ENCODE data around the gene ASTN2. TPM values are rescaled to one million over a fixed set of nuclear protein-coding genes. Genes with fewer than 3 reads are reported as not detected.

Gene ASTN2
- polyA plus RNA-seq, 4 donors, result 3.0 to 15.2 (median 3.7) TPM

GRCh38 chr9:116425244-116425643 is 989.6 kb downstream of the ASTN2 start:
- 58 to 98% (median 76%) methylated on average over 2 of the region's 2 CpGs for WGBS, 3 donors
- DNase-seq, result no peak
- Histone ChIP-seq H3K27ac (ENCODE audit: low read depth in 1 of 3, low read length in 2 of 3) (no peak overlapping the region), H3K9me3 (ENCODE audit: control insufficient read depth in 2 of 2, insufficient read depth in 1 of 2, low read depth in 1 of 2, low read length in 1 of 2) (no peaks in the 10 kb centered on the region), H3K4me3 (ENCODE audit: low read depth in 1 of 3, low read length in 3 of 3) (no peak overlapping the region), H3K27me3 (ENCODE audit: control insufficient read depth in 3 of 3, insufficient read depth in 3 of 3, low read length in 3 of 3) (no peaks in the 10 kb centered on the region), H3K4me1 (ENCODE audit: control insufficient read depth in 3 of 3, insufficient read depth in 2 of 3, low read depth in 1 of 3, low read length in 2 of 3) (no peaks in the 10 kb centered on the region), H3K36me3 (ENCODE audit: control insufficient read depth in 3 of 3, insufficient read depth in 2 of 3, low read depth in 1 of 3, low read length in 3 of 3) (peaks cover 0 to 6% (median 0%) of the 10 kb centered on the region in 3 donors)
- FAIRE-seq, result no peak

- no peaks in the 10 kb centered on the region for H3K27me3 ChIP-seq (ENCODE audit: control insufficient read depth in 3 of 3, insufficient read depth in 3 of 3, low read length in 3 of 3)
- no peak overlapping the region for H3K27ac ChIP-seq (ENCODE audit: low read depth in 1 of 3, low read length in 2 of 3)
- FAIRE-seq, result no peak
- no peaks in the 10 kb centered on the region for H3K9me3 ChIP-seq (ENCODE audit: control insufficient read depth in 2 of 2, insufficient read depth in 1 of 2, low read depth in 1 of 2, low read length in 1 of 2)
- H3K4me1 ChIP-seq (ENCODE audit: control insufficient read depth in 3 of 3, insufficient read depth in 2 of 3, low read depth in 1 of 3, low read length in 2 of 3), result no peaks in the 10 kb centered on the region
- H3K4me3 ChIP-seq (ENCODE audit: low read depth in 1 of 3, low read length in 3 of 3), result no peak overlapping the region
- 81 to 90% (median 86%) methylated on average over 1 of the region's 1 CpG for WGBS, 3 donors
- DNase-seq, result no peak
- peaks cover 0 to 12% (median 0%) of the 10 kb centered on the region in 3 donors for H3K36me3 ChIP-seq (ENCODE audit: control insufficient read depth in 3 of 3, insufficient read depth in 2 of 3, low read depth in 1 of 3, low read length in 3 of 3)
Observed at GRCh38 chr9:116423149-116423548, 991.7 kb downstream of the ASTN2 start.

- peaks cover 0 to 12% (median 0%) of the 10 kb centered on the region in 3 donors for H3K36me3 ChIP-seq (ENCODE audit: control insufficient read depth in 3 of 3, insufficient read depth in 2 of 3, low read depth in 1 of 3, low read length in 3 of 3)
- no peak overlapping the region for H3K27ac ChIP-seq (ENCODE audit: low read depth in 1 of 3, low read length in 2 of 3)
- FAIRE-seq (no peak), DNase-seq (no peak)
- H3K4me3 ChIP-seq (ENCODE audit: low read depth in 1 of 3, low read length in 3 of 3), result no peak overlapping the region
- no peaks in the 10 kb centered on the region for H3K9me3 ChIP-seq (ENCODE audit: control insufficient read depth in 2 of 2, insufficient read depth in 1 of 2, low read depth in 1 of 2, low read length in 1 of 2)
- 86 to 95% (median 92%) methylated on average over 5 of the region's 5 CpGs for WGBS, 3 donors
- H3K4me1 ChIP-seq (ENCODE audit: control insufficient read depth in 3 of 3, insufficient read depth in 2 of 3, low read depth in 1 of 3, low read length in 2 of 3), result no peaks in the 10 kb centered on the region
- H3K27me3 ChIP-seq (ENCODE audit: control insufficient read depth in 3 of 3, insufficient read depth in 3 of 3, low read length in 3 of 3), result no peaks in the 10 kb centered on the region
Observed at GRCh38 chr9:116422119-116422979, 992.5 kb downstream of the ASTN2 start.

GRCh38 chr9:116420993-116421538 is 993.8 kb downstream of the ASTN2 start:
- Histone ChIP-seq H3K27ac (ENCODE audit: low read depth in 1 of 3, low read length in 2 of 3) (no peak overlapping the region), H3K36me3 (ENCODE audit: control insufficient read depth in 3 of 3, insufficient read depth in 2 of 3, low read depth in 1 of 3, low read length in 3 of 3) (peaks cover 0 to 12% (median 0%) of the 10 kb centered on the region in 3 donors), H3K4me1 (ENCODE audit: control insufficient read depth in 3 of 3, insufficient read depth in 2 of 3, low read depth in 1 of 3, low read length in 2 of 3) (no peaks in the 10 kb centered on the region), H3K4me3 (ENCODE audit: low read depth in 1 of 3, low read length in 3 of 3) (no peak overlapping the region), H3K27me3 (ENCODE audit: control insufficient read depth in 3 of 3, insufficient read depth in 3 of 3, low read length in 3 of 3) (no peaks in the 10 kb centered on the region), H3K9me3 (ENCODE audit: control insufficient read depth in 2 of 2, insufficient read depth in 1 of 2, low read depth in 1 of 2, low read length in 1 of 2) (no peaks in the 10 kb centered on the region)
- FAIRE-seq (no peak), DNase-seq (no peak)
- WGBS, 3 donors, result 82 to 86% (median 82%) methylated on average over 1 of the region's 1 CpG

GRCh38 chr9:116419181-116419580 is 995.7 kb downstream of the ASTN2 start:
- no peak overlapping the region for H3K27ac ChIP-seq (ENCODE audit: low read depth in 1 of 3, low read length in 2 of 3)
- H3K36me3 ChIP-seq (ENCODE audit: control insufficient read depth in 3 of 3, insufficient read depth in 2 of 3, low read depth in 1 of 3, low read length in 3 of 3), result peaks cover 0 to 6% (median 0%) of the 10 kb centered on the region in 3 donors
- H3K27me3 ChIP-seq (ENCODE audit: control insufficient read depth in 3 of 3, insufficient read depth in 3 of 3, low read length in 3 of 3), result no peaks in the 10 kb centered on the region
- no peaks in the 10 kb centered on the region for H3K9me3 ChIP-seq (ENCODE audit: control insufficient read depth in 2 of 2, insufficient read depth in 1 of 2, low read depth in 1 of 2, low read length in 1 of 2)
- 73 to 87% (median 86%) methylated on average over 3 of the region's 3 CpGs for WGBS, 3 donors
- no peak for DNase-seq
- no peak overlapping the region for H3K4me3 ChIP-seq (ENCODE audit: low read depth in 1 of 3, low read length in 3 of 3)
- FAIRE-seq, result no peak
- H3K4me1 ChIP-seq (ENCODE audit: control insufficient read depth in 3 of 3, insufficient read depth in 2 of 3, low read depth in 1 of 3, low read length in 2 of 3), result no peaks in the 10 kb centered on the region

- Histone ChIP-seq H3K4me1 (ENCODE audit: control insufficient read depth in 3 of 3, insufficient read depth in 2 of 3, low read depth in 1 of 3, low read length in 2 of 3) (no peaks in the 10 kb centered on the region), H3K36me3 (ENCODE audit: control insufficient read depth in 3 of 3, insufficient read depth in 2 of 3, low read depth in 1 of 3, low read length in 3 of 3) (peaks cover 0 to 6% (median 0%) of the 10 kb centered on the region in 3 donors), H3K4me3 (ENCODE audit: low read depth in 1 of 3, low read length in 3 of 3) (no peak overlapping the region), H3K27ac (ENCODE audit: low read depth in 1 of 3, low read length in 2 of 3) (no peak overlapping the region), H3K9me3 (ENCODE audit: control insufficient read depth in 2 of 2, insufficient read depth in 1 of 2, low read depth in 1 of 2, low read length in 1 of 2) (no peaks in the 10 kb centered on the region), H3K27me3 (ENCODE audit: control insufficient read depth in 3 of 3, insufficient read depth in 3 of 3, low read length in 3 of 3) (no peaks in the 10 kb centered on the region)
- DNase-seq, result no peak
- 87 to 90% (median 89%) methylated on average over 2 of the region's 2 CpGs for WGBS, 3 donors
- no peak for FAIRE-seq
Observed at GRCh38 chr9:116417464-116417863, 997.4 kb downstream of the ASTN2 start.

- FAIRE-seq (no peak), DNase-seq (no peak)
- Histone ChIP-seq H3K4me3 (ENCODE audit: low read depth in 1 of 3, low read length in 3 of 3) (no peak overlapping the region), H3K9me3 (ENCODE audit: control insufficient read depth in 2 of 2, insufficient read depth in 1 of 2, low read depth in 1 of 2, low read length in 1 of 2) (no peaks in the 10 kb centered on the region), H3K27me3 (ENCODE audit: control insufficient read depth in 3 of 3, insufficient read depth in 3 of 3, low read length in 3 of 3) (no peaks in the 10 kb centered on the region), H3K4me1 (ENCODE audit: control insufficient read depth in 3 of 3, insufficient read depth in 2 of 3, low read depth in 1 of 3, low read length in 2 of 3) (no peaks in the 10 kb centered on the region), H3K27ac (ENCODE audit: low read depth in 1 of 3, low read length in 2 of 3) (no peak overlapping the region), H3K36me3 (ENCODE audit: control insufficient read depth in 3 of 3, insufficient read depth in 2 of 3, low read depth in 1 of 3, low read length in 3 of 3) (peaks cover 0 to 6% (median 0%) of the 10 kb centered on the region in 3 donors)
- WGBS, 3 donors, result 89 to 100% (median 97%) methylated on average over 1 of the region's 1 CpG
Observed at GRCh38 chr9:116416421-116416820, 998.4 kb downstream of the ASTN2 start.

GRCh38 chr9:116414374-116414773 is 1000.5 kb downstream of the ASTN2 start:
- FAIRE-seq (no peak), DNase-seq (no peak)
- no peak overlapping the region for H3K27ac ChIP-seq (ENCODE audit: low read depth in 1 of 3, low read length in 2 of 3)
- no peaks in the 10 kb centered on the region for H3K27me3 ChIP-seq (ENCODE audit: control insufficient read depth in 3 of 3, insufficient read depth in 3 of 3, low read length in 3 of 3)
- H3K9me3 ChIP-seq (ENCODE audit: control insufficient read depth in 2 of 2, insufficient read depth in 1 of 2, low read depth in 1 of 2, low read length in 1 of 2), result no peaks in the 10 kb centered on the region
- no peak overlapping the region for H3K4me3 ChIP-seq (ENCODE audit: low read depth in 1 of 3, low read length in 3 of 3)
- no peaks in the 10 kb centered on the region for H3K4me1 ChIP-seq (ENCODE audit: control insufficient read depth in 3 of 3, insufficient read depth in 2 of 3, low read depth in 1 of 3, low read length in 2 of 3)
- H3K36me3 ChIP-seq (ENCODE audit: control insufficient read depth in 3 of 3, insufficient read depth in 2 of 3, low read depth in 1 of 3, low read length in 3 of 3), result peaks cover 0 to 2% (median 0%) of the 10 kb centered on the region in 3 donors
- WGBS, 3 donors, result 52 to 79% (median 73%) methylated on average over 2 of the region's 2 CpGs
